Osteocyte (in vitro differentiated cells): ENCODE data around the gene NTNG1. TPM values are rescaled to one million over a fixed set of nuclear protein-coding genes. Genes with fewer than 3 reads are reported as not detected.

Source experiments
- DNase-seq: peaks from one replicate; pipeline ENCODE4 v3.0.0; 2021; ENCODE audit warnings: mixed read lengths; ENCODE audit not compliant: unreplicated experiment; ENCODE audit errors: extremely low spot score
- H3K27ac Mint-ChIP-seq: one replicate; pipeline ENCODE4 v1.8.0; 2021; ENCODE audit warnings: mild to moderate bottlenecking, mixed read lengths; ENCODE audit not compliant: unreplicated experiment
- H3K27me3 Mint-ChIP-seq: one replicate; pipeline ENCODE4 v1.8.0; 2021; ENCODE audit warnings: mixed read lengths; ENCODE audit not compliant: unreplicated experiment
- H3K36me3 Mint-ChIP-seq: one replicate; pipeline ENCODE4 v1.8.0; 2021; ENCODE audit warnings: mixed read lengths; ENCODE audit not compliant: unreplicated experiment
- H3K4me1 Mint-ChIP-seq: one replicate; pipeline ENCODE4 v1.8.0; 2021; ENCODE audit warnings: mixed read lengths; ENCODE audit not compliant: unreplicated experiment
- H3K4me3 Mint-ChIP-seq: one replicate; pipeline ENCODE4 v1.8.0; 2021; ENCODE audit warnings: mild to moderate bottlenecking, moderate library complexity, mixed read lengths; ENCODE audit not compliant: unreplicated experiment
- H3K9me3 Mint-ChIP-seq: one replicate; pipeline ENCODE4 v1.8.0; 2021; ENCODE audit warnings: mixed read lengths; ENCODE audit not compliant: unreplicated experiment
- CTCF ChIP-seq: fragments of 200-600 bp; sonication (generic); IDR thresholded peaks from 2 replicates; pipeline ENCODE4 v1.5.0; 2021; ENCODE audit warnings: antibody characterized with exemption, mild to moderate bottlenecking, moderate library complexity
- total RNA-seq: library from RNA; stranded (reverse); gene quantifications from 2 replicates; pipeline ENCODE4 v1.2.1, GENCODE V29; 2021

NTNG1 gene
- total RNA-seq, 1 donor from 2014 or later: not detected

DNA sequence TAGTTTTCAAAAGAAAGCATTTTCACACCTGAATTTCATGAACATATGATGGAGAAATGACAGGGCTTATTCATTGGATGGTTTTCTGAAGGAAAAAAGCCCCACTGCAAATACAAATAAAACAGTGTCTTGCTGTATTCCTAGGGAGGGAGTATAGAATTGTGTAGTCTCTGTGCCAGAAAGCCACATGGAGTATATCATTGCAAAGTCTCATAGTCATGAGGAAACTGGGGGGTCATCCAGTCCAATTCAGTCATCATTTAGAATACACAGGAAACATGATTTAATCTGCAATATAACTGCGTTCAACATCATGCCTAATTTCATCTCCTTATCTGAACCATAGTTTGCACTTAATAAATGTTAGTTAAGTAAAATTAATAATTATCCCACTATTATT lies 222.3 kb downstream of the NTNG1 start:
- DNase-seq: no peak
- Mint-ChIP-seq H3K4me3 (no peak overlapping the region), H3K27me3 (peaks cover 2% of the 10 kb centered on the region), H3K27ac (no peak overlapping the region), H3K36me3 (no peaks in the 10 kb centered on the region), H3K9me3 (no peaks in the 10 kb centered on the region), H3K4me1 (no peaks in the 10 kb centered on the region)
- no peak for TF ChIP-seq CTCF

GRCh38 chr1:107365527-107366240 lies 224.8 kb downstream of the NTNG1 start:
- no peak for DNase-seq
- Mint-ChIP-seq H3K4me3 (no peak overlapping the region), H3K9me3 (no peaks in the 10 kb centered on the region), H3K36me3 (no peaks in the 10 kb centered on the region), H3K4me1 (no peaks in the 10 kb centered on the region), H3K27me3 (no peaks in the 10 kb centered on the region), H3K27ac (no peak overlapping the region)
- no peak for TF ChIP-seq CTCF

DNA sequence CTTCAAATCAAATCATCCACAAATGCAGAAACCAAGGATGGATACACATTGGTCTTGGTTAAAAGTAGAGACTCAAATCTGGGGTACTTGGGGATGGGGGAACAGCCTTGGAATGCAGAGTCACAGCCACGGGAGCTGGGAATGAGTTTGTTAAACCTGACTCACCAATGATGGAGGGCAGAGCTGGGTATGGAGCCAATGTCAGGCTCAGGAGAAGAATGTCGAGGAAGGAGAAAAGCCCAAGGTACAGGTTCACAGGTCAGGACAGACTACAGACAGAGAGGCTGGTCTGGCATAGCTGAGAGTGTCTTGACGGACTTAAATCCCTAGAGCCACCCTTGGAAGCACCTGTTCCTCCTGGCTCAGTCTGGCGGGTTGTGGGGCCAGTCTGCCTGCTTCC lies 237.6 kb downstream of the NTNG1 start:
- Mint-ChIP-seq H3K36me3 (no peaks in the 10 kb centered on the region), H3K9me3 (no peaks in the 10 kb centered on the region), H3K4me3 (no peak overlapping the region), H3K27ac (no peak overlapping the region), H3K4me1 (no peaks in the 10 kb centered on the region), H3K27me3 (no peaks in the 10 kb centered on the region)
- DNase-seq: no peak
- TF ChIP-seq CTCF: no peak

DNA sequence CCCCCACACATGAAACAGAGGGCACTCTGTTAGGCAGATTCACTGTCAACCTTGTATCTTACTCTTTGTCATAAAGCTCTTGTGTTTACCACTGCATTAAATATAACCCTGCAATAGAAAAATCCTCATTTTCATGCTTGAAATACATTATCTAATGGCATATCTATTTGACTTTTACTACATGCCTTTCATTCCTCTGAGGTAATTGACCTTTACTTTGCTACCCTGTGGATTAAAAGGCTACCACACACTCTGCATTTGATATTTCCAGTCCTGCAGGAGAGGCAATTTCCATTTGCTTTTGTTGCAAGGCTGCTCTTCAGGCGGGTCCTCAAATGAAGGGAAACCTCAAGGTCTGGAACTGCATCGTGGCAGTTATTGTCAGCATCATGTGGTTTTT lies 238.0 kb downstream of the NTNG1 start:
- Mint-ChIP-seq H3K4me3 (no peak overlapping the region), H3K9me3 (no peaks in the 10 kb centered on the region), H3K4me1 (no peaks in the 10 kb centered on the region), H3K27ac (no peak overlapping the region), H3K36me3 (no peaks in the 10 kb centered on the region), H3K27me3 (no peaks in the 10 kb centered on the region)
- no peak for TF ChIP-seq CTCF
- DNase-seq: no peak

- Mint-ChIP-seq H3K27ac (no peak overlapping the region), H3K4me3 (no peak overlapping the region), H3K36me3 (no peaks in the 10 kb centered on the region), H3K27me3 (no peaks in the 10 kb centered on the region), H3K4me1 (no peaks in the 10 kb centered on the region), H3K9me3 (no peaks in the 10 kb centered on the region)
- no peak for DNase-seq
- no peak for TF ChIP-seq CTCF
These were observed 239.0 kb downstream of the NTNG1 start for GRCh38 chr1:107379826-107380225.
